HFFc6 (cell line): ENCODE results near the gene CHST11. TPM values are rescaled to one million over a fixed set of nuclear protein-coding genes. Genes with fewer than 3 reads are reported as not detected.

Experiments used
- DNase-seq: peaks from one replicate; pipeline ENCODE4 v3.0.0-alpha.2; 2018
- H3K27ac Mint-ChIP-seq: 2 replicates; pipeline ENCODE4 v1.8.0; 2020; ENCODE audit warnings: mild to moderate bottlenecking, mixed read lengths
- H3K27me3 Mint-ChIP-seq: 2 replicates; pipeline ENCODE4 v1.8.0; 2021; ENCODE audit warnings: mild to moderate bottlenecking, moderate library complexity, mixed read lengths; ENCODE audit not compliant: insufficient read depth
- H3K36me3 Mint-ChIP-seq: 2 replicates; pipeline ENCODE4 v1.8.0; 2021; ENCODE audit warnings: low read depth, mixed read lengths
- H3K4me1 Mint-ChIP-seq: 2 replicates; pipeline ENCODE4 v1.8.0; 2020; ENCODE audit warnings: low read depth, mixed read lengths
- H3K4me3 Mint-ChIP-seq: 2 replicates; pipeline ENCODE4 v1.8.0; 2020; ENCODE audit warnings: mild to moderate bottlenecking, moderate library complexity, mixed read lengths
- H3K9me3 Mint-ChIP-seq: 2 replicates; pipeline ENCODE4 v1.8.0; 2020; ENCODE audit warnings: mild to moderate bottlenecking, mixed read lengths
- total RNA-seq, 6 experiments: library from RNA; stranded (reverse); fragmentation: NEBNext Ultra II Directional; extraction: Animal tissue kit (Norgen Biotek cat#: 25700); gene quantifications; 2 replicates in 1 of 6; 3 replicates in 5 of 6; pipeline ENCODE4 v1.2.3, GENCODE V29; 2021
- TF ChIP-seq, protein P1 (sequence below): fragments of 200-600 bp; sonication (generic); IDR thresholded peaks from 2 replicates; pipeline ENCODE4 v1.5.0; 2021; ENCODE audit warnings: antibody characterized with exemption, mild to moderate bottlenecking

CHST11 gene
- total RNA-seq, 6 experiments from 2014 or later = 2.4 to 4.3 (median 3.8) TPM

DNA sequence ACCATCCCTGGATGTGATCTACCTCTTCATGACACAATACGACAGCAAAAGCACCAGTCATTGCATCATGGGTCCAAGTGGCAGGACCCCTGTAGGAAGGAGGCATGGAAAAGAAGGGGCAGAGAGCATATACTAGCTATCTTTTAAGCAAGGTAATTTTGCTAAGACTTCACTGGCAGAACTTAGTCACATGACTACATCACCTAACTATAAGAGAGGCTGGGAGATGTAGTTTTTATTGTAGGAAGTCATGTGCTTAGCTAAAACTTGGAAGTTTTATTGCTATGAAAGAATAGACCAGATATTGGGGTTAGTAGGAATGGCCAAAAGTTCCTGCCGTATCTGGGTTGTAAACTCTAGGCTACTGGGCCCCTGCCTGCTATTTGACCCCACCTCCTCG, 18.6 kb upstream of the CHST11 start:
- Mint-ChIP-seq H3K27ac (no peak overlapping the region), H3K4me1 (no peaks in the 10 kb centered on the region), H3K4me3 (no peak overlapping the region)

DNA sequence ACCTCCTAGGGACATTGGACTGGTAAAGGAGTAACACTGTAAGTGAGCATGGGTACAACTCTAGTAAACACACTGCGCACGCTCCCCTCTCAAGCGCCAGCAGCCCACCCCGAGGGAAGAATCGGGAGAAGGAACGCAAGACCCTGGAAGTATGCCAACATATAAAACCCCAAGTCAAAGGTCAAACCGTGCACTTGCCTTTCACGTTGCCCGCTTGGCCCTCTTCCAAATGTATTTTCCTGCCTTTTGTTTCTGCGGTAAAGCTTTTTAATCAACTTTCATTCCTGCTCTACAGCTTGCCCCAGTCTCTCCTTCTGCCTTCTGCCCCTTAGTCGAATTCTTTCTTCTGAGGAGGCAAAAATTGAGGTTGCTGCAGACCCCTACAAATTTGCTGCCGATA, 17.6 kb upstream of the CHST11 start:
- TF ChIP-seq, protein P1, sequence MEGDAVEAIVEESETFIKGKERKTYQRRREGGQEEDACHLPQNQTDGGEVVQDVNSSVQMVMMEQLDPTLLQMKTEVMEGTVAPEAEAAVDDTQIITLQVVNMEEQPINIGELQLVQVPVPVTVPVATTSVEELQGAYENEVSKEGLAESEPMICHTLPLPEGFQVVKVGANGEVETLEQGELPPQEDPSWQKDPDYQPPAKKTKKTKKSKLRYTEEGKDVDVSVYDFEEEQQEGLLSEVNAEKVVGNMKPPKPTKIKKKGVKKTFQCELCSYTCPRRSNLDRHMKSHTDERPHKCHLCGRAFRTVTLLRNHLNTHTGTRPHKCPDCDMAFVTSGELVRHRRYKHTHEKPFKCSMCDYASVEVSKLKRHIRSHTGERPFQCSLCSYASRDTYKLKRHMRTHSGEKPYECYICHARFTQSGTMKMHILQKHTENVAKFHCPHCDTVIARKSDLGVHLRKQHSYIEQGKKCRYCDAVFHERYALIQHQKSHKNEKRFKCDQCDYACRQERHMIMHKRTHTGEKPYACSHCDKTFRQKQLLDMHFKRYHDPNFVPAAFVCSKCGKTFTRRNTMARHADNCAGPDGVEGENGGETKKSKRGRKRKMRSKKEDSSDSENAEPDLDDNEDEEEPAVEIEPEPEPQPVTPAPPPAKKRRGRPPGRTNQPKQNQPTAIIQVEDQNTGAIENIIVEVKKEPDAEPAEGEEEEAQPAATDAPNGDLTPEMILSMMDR = no peak
- Mint-ChIP-seq H3K4me3 (no peak overlapping the region), H3K4me1 (no peaks in the 10 kb centered on the region), H3K9me3 (no peaks in the 10 kb centered on the region), H3K36me3 (no peaks in the 10 kb centered on the region), H3K27me3 (peaks cover 67% of the 10 kb centered on the region), H3K27ac (no peak overlapping the region)
- no peak for DNase-seq

More for the DNA sequence above, 18.6 kb upstream of the CHST11 start:
- H3K27me3 Mint-ChIP-seq = peaks cover 65% of the 10 kb centered on the region
- H3K9me3 Mint-ChIP-seq = no peaks in the 10 kb centered on the region
- TF ChIP-seq, protein P1 = no peak
- H3K36me3 Mint-ChIP-seq = no peaks in the 10 kb centered on the region
- DNase-seq = no peak

DNA sequence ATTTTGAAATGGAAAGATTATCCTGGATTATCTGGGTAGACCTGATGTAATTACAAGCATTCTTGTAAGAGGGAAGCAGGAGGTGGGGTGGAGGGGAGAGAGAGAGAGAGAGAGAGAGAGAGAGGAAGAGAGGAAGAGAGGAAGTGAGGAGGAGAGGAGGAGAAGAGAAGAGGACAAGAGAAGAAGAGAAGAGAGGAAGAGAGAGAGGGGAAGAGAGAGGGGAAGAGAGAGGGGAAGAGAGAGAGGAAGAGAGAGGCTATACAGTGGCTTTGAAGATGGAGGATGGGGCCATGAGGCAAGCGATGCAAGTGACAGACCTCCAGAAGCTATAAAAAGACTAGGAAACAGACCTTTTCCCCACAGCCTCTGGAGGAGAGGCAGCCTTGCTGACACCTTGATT, 13.7 kb upstream of the CHST11 start:
- TF ChIP-seq, protein P1 = no peak
- H3K4me3 Mint-ChIP-seq = no peak overlapping the region
- H3K9me3 Mint-ChIP-seq = no peaks in the 10 kb centered on the region

DNA sequence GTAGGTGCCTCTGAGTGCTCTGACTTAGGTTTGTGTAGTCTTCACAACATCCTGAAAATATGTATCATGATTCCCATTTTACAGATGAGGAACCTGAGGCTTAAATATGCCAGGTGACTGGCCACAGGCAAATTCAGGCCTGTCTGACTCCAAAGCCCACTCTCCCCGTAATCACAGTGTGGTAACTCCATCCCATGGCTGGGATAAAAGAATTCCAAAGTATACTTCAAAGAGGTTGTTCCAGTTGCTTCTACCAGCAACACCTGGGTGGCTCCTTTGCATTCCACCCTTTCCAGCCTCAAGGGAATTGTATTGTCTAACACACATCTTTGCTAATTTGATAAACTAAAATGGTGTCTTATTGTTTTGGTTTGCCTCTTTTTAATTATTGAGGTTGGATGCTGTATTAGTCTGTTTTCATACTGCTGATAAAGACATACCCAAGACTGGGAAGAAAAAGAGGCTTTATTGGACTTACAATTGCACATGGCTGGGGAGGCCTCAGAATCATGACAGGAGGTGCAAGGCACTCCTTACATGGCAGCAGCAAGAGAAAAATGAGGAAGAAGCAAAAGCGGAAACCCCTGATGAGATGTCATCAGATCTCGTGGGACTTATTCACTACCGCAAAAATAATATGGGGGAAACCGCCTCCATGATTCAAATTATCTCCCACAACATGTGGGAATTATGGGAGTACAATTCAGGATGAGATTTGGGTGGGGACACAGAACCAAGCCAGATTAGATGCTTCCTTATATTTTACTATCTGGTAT, 9.9 kb upstream of the CHST11 start:
- Mint-ChIP-seq H3K27me3 (peaks cover 43% of the 10 kb centered on the region), H3K27ac (no peak overlapping the region), H3K36me3 (peaks cover 4% of the 10 kb centered on the region; the same call in 1 of the 2 replicates), H3K9me3 (no peaks in the 10 kb centered on the region), H3K4me3 (no peak overlapping the region), H3K4me1 (no peaks in the 10 kb centered on the region)
- TF ChIP-seq, protein P1 = no peak
- no peak for DNase-seq

More for the DNA sequence above, 13.7 kb upstream of the CHST11 start:
- H3K27me3 Mint-ChIP-seq = peaks cover 57% of the 10 kb centered on the region
- no peak for DNase-seq
- H3K4me1 Mint-ChIP-seq = no peaks in the 10 kb centered on the region
- H3K36me3 Mint-ChIP-seq = no peaks in the 10 kb centered on the region
- no peak overlapping the region for H3K27ac Mint-ChIP-seq

DNA sequence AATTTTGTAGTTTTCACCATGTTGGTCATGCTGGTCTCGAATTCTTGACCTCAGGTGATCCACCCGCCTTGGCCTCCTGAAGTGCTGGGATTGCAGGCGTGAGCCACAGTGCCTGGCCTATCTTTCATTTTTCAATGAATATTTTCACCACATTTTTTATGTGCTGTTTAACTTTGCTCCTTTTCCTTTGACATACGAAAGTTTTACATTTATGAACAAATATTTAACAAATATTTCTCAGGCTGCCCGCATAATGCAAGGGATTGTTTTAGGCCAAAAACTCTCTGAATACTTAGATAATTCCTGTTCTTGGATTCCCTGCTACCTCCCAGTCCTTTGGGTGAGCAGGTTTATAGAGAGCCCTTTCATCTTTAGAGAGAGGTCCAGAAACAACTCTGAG, 8.7 kb upstream of the CHST11 start:
- H3K9me3 Mint-ChIP-seq = no peaks in the 10 kb centered on the region
- H3K27ac Mint-ChIP-seq = no peak overlapping the region
- TF ChIP-seq, protein P1 = no peak
- no peak for DNase-seq
- peaks cover 36% of the 10 kb centered on the region for H3K27me3 Mint-ChIP-seq
- H3K36me3 Mint-ChIP-seq = peaks cover 4% of the 10 kb centered on the region; the same call in 1 of the 2 replicates
- no peak overlapping the region for H3K4me3 Mint-ChIP-seq
- no peaks in the 10 kb centered on the region for H3K4me1 Mint-ChIP-seq
